ENCODE measurements around the gene PAWR.
"Not testable (repeated sequence)": the region's sequence is repeated elsewhere in the genome, so short reads cannot be mapped to it uniquely, and the experiment has no call there.

The PAWR gene

DNA sequence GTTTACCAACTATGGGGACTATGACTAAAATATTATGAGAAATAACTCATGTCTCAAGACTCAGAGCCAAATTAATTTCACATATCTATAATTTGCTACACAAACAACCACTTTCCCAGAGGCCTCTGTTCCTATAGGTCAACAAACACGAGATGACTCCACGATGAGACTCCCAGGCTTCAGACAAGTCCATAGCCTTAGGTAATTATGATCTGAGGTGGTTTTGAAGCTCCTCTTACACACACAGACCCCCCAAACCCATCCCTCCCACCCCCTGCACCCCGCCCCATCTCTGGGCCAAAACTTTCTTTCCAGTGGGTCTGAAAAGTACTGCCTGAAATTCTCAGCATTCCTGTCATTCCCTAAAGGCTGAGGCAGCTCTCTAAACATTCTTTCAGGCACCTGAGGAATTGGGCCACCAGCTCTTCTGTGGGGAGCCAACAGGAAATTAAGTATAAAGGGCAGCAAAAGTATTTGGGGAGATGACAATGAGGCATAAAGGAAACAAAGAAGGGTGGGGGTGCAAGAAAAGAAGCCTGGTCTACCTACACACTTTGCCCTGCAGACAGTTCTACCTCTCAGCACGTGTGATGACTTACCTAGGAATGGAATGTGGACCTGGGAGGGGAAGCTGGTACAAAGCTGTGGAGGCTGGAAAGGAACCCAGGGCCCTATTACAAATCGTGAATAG, 143.6 kb downstream of the PAWR start:
- no peak for DNase-seq

DNA sequence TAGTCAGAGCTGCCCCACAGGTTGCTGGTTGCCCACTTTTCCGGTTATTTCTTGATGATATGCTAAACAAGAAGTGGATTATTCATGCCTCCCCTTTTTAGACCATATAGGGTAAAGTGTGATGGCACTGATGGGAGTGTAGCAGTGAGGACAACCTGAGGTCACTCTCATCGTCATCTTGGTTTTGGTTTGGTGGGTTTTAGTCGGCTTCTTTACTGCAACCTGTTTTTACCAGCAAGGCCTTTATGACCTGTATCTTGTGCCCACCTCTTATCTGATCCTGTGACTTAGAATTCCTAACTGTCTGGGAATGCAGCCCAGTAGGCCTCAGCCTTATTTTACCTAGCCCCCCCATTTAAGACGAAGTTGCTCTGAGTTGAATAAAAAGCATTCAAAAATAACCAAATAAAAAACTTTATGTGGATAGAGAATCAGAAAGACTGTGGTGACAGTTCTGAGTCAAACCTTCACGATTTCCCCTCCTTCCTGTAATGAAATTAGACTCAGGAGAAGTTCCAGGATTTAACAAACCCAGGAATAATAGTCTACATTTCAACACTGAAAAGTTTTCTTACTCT, 144.2 kb downstream of the PAWR start:
- no peak for DNase-seq

DNA sequence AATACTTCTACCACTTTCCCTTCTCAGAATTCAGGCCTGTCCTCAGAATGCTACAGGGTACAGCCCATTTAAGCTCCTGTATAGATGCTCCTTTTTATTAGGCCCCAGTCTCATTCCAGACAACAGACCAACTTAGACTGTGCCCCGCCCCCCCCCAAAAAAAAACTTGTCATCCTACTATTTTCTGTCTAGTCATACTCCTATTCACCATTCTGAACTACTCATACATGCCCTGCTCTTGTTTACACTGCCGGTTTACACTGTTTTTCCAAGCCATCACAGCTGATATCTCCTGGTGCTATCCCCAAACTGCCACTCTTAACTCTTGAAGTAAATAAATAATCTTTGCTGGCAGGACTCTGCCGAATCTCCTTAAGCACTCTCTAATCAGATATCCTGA, 146.3 kb downstream of the PAWR start:
- not testable (repeated sequence) for DNase-seq

DNA sequence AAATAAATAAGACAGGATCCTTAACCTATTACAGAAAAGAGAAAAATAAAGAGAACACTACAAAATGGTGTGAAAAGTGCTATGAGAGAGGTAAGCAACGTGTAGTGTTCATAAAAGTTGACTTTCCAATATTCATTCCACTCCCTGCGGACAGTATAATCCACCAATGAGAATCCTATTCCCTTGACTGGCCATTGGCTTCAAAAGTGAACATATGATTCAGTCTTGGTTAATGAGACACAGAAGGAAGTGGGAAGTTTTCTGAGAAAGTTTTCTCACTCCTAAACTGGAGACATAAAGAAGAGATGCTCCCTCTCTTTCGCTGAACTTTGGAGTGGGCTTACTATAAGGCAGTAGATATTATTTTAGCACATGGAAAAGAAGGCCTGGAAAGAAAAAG, 153.1 kb downstream of the PAWR start:
- no peak for DNase-seq

DNA sequence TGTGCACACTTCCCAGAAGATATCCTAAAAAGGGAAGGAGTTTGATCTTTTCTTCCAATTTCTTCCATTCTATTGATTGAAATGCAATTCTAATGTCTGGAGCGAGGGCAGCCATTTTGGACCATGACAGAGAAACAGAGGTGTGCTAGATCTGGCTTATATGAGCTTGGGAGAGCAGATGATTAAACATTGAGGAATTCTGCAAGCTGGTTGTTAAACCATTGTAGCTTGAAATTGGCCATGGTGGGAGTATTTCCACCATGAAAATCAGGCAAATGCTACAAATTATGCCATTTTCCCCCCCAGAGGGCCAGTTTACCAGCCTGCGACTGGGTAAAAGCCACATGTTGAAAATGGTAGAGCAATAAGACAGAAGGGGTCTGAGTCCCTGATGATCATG, 155.0 kb downstream of the PAWR start:
- DNase-seq = no peak

All from GOT3 (cell line).